ENCODE data around the gene PRX. TPM values are rescaled to one million over a fixed set of nuclear protein-coding genes. Genes with fewer than 3 reads are reported as not detected.
A peak's percentile ranks its signal among the peaks of the same experiment; 100 is the strongest.

PRX gene
- total and polyA plus RNA-seq, 3 experiments from 2014 or later = 0.29 to 1.6 (median 1.4) TPM

GRCh38 chr19:40418040-40418439 lies 4.9 kb upstream of the PRX start:
- H3K36me3 ChIP-seq (ENCODE audit: insufficient read depth, low read length) = no peaks in the 10 kb centered on the region
- H3K9me3 Mint-ChIP-seq = no peaks in the 10 kb centered on the region
- H3K27ac Mint-ChIP-seq = peak overlapping the region in 3 of 8 donors; percentile 44 to 88 (median 83)
- peak overlapping the region; percentile 70 for H3K27ac ChIP-seq (ENCODE audit: low read depth, low read length)
- H3K9me3 ChIP-seq (ENCODE audit: low read length) = no peaks in the 10 kb centered on the region
- H3K4me1 ChIP-seq (ENCODE audit: insufficient read depth, low read length) = peaks cover 13% of the 10 kb centered on the region
- no peak overlapping the region for H3K4me3 Mint-ChIP-seq
- no peaks in the 10 kb centered on the region for H3K27me3 ChIP-seq (ENCODE audit: insufficient read depth, low read length, poor library complexity, severe bottlenecking)
- no peak for DNase-seq
- POLR2A ChIA-PET = no interaction called here
- H3K27me3 Mint-ChIP-seq = peaks cover 0 to 1% of the 10 kb centered on the region in 2 donors
- H3K36me3 Mint-ChIP-seq = peaks cover 0 to 12% (median 0%) of the 10 kb centered on the region in 3 donors
- peaks cover 20 to 27% (median 24%) of the 10 kb centered on the region in 3 donors for H3K4me1 Mint-ChIP-seq
- no peak overlapping the region for H3K4me3 ChIP-seq (ENCODE audit: low read length)
- CTCF ChIA-PET = no interaction called here

- Histone ChIP-seq H3K9me3 (ENCODE audit: low read length) (no peaks in the 10 kb centered on the region), H3K27ac (ENCODE audit: low read depth, low read length) (peak overlapping the region; percentile 70), H3K4me3 (ENCODE audit: low read length) (no peak overlapping the region), H3K36me3 (ENCODE audit: insufficient read depth, low read length) (no peaks in the 10 kb centered on the region), H3K4me1 (ENCODE audit: insufficient read depth, low read length) (peaks cover 12% of the 10 kb centered on the region), H3K27me3 (ENCODE audit: insufficient read depth, low read length, poor library complexity, severe bottlenecking) (no peaks in the 10 kb centered on the region)
- Mint-ChIP-seq H3K27ac (peak overlapping the region in 4 of 8 donors; percentile 18 to 88 (median 74)), H3K27me3 (peaks cover 0 to 1% of the 10 kb centered on the region in 2 donors), H3K36me3 (peaks cover 0 to 8% (median 0%) of the 10 kb centered on the region in 3 donors), H3K4me3 (peak overlapping the region in 1 of 7 donors; percentile 5), H3K4me1 (peaks cover 20 to 27% (median 24%) of the 10 kb centered on the region in 3 donors), H3K9me3 (no peaks in the 10 kb centered on the region)
- DNase-seq = no peak
- ChIA-PET POLR2A (no interaction called here), CTCF (no interaction called here)
Measured at GRCh38 chr19:40417643-40417981, 4.4 kb upstream of the PRX start.

- peaks cover 0 to 3% of the 10 kb centered on the region in 2 donors for H3K27me3 Mint-ChIP-seq
- POLR2A ChIA-PET = no interaction called here
- no peaks in the 10 kb centered on the region for H3K36me3 ChIP-seq (ENCODE audit: insufficient read depth, low read length)
- peaks cover 0 to 4% (median 0%) of the 10 kb centered on the region in 3 donors for H3K36me3 Mint-ChIP-seq
- peak overlapping the region; percentile 70 for H3K27ac ChIP-seq (ENCODE audit: low read depth, low read length)
- H3K9me3 Mint-ChIP-seq = no peaks in the 10 kb centered on the region
- no peaks in the 10 kb centered on the region for H3K27me3 ChIP-seq (ENCODE audit: insufficient read depth, low read length, poor library complexity, severe bottlenecking)
- DNase-seq = peak in 1 of 5 donors; percentile 24
- peaks cover 16 to 22% (median 19%) of the 10 kb centered on the region in 3 donors for H3K4me1 Mint-ChIP-seq
- H3K4me1 ChIP-seq (ENCODE audit: insufficient read depth, low read length) = peaks cover 8% of the 10 kb centered on the region
- H3K27ac Mint-ChIP-seq = peak overlapping the region in 3 of 8 donors; percentile 64 to 88 (median 83)
- no peak overlapping the region for H3K4me3 ChIP-seq (ENCODE audit: low read length)
- H3K9me3 ChIP-seq (ENCODE audit: low read length) = no peaks in the 10 kb centered on the region
- peak overlapping the region in 4 of 7 donors; percentile 2 to 58 (median 27) for H3K4me3 Mint-ChIP-seq
- CTCF ChIA-PET = interaction anchor here (1.0 kb wide), 1 partner anchor 26 kb away, joined by 3 read pairs; no protein-coding TSS in a partner anchor
Measured at GRCh38 chr19:40416918-40417642, 3.9 kb upstream of the PRX start.

- Histone ChIP-seq H3K4me1 (ENCODE audit: insufficient read depth, low read length) (no peaks in the 10 kb centered on the region), H3K9me3 (ENCODE audit: low read length) (no peaks in the 10 kb centered on the region), H3K27me3 (ENCODE audit: insufficient read depth, low read length, poor library complexity, severe bottlenecking) (no peaks in the 10 kb centered on the region), H3K4me3 (ENCODE audit: low read length) (no peak overlapping the region), H3K36me3 (ENCODE audit: insufficient read depth, low read length) (no peaks in the 10 kb centered on the region), H3K27ac (ENCODE audit: low read depth, low read length) (no peak overlapping the region)
- CTCF ChIA-PET = interaction anchor here (1.0 kb wide), 2 partner anchors 10 to 28 kb away, joined by 3 to 4 read pairs; partner anchors contain the start of gene SERTAD1
- H3K9me3 Mint-ChIP-seq = no peaks in the 10 kb centered on the region
- POLR2A ChIA-PET = no interaction called here
- peaks cover 11 to 16% (median 13%) of the 10 kb centered on the region in 3 donors for H3K4me1 Mint-ChIP-seq
- H3K27me3 Mint-ChIP-seq = peaks cover 0 to 3% of the 10 kb centered on the region in 2 donors
- H3K36me3 Mint-ChIP-seq = no peaks in the 10 kb centered on the region
- DNase-seq = no peak
- peak overlapping the region in 3 of 8 donors; percentile 29 to 72 (median 60) for H3K27ac Mint-ChIP-seq
- peak overlapping the region in 1 of 7 donors; percentile 56 for H3K4me3 Mint-ChIP-seq
Measured at GRCh38 chr19:40415768-40416167, 2.6 kb upstream of the PRX start.

- H3K4me1 ChIP-seq (ENCODE audit: insufficient read depth, low read length) = no peaks in the 10 kb centered on the region
- H3K27ac ChIP-seq (ENCODE audit: low read depth, low read length) = no peak overlapping the region
- H3K36me3 ChIP-seq (ENCODE audit: insufficient read depth, low read length) = no peaks in the 10 kb centered on the region
- H3K36me3 Mint-ChIP-seq = no peaks in the 10 kb centered on the region
- CTCF ChIA-PET = interaction anchor here (1.0 kb wide), 1 partner anchor 11 kb away, joined by 4 read pairs; the partner anchor contains the start of gene SERTAD1
- H3K4me3 Mint-ChIP-seq = no peak overlapping the region
- peaks cover 0 to 3% of the 10 kb centered on the region in 2 donors for H3K27me3 Mint-ChIP-seq
- no peaks in the 10 kb centered on the region for H3K9me3 ChIP-seq (ENCODE audit: low read length)
- H3K9me3 Mint-ChIP-seq = no peaks in the 10 kb centered on the region
- POLR2A ChIA-PET = interaction anchor here (0.9 kb wide), 1 partner anchor 27 kb away, joined by 3 read pairs; no protein-coding TSS in a partner anchor
- H3K27me3 ChIP-seq (ENCODE audit: insufficient read depth, low read length, poor library complexity, severe bottlenecking) = no peaks in the 10 kb centered on the region
- no peak overlapping the region for H3K4me3 ChIP-seq (ENCODE audit: low read length)
- peaks cover 9 to 12% (median 10%) of the 10 kb centered on the region in 3 donors for H3K4me1 Mint-ChIP-seq
- peak overlapping the region in 2 of 8 donors; percentile 72 to 82 for H3K27ac Mint-ChIP-seq
- DNase-seq = no peak
Measured at GRCh38 chr19:40414542-40415535, 1.7 kb upstream of the PRX start.

- Histone ChIP-seq H3K4me3 (ENCODE audit: low read length) (no peak overlapping the region), H3K36me3 (ENCODE audit: insufficient read depth, low read length) (no peaks in the 10 kb centered on the region), H3K9me3 (ENCODE audit: low read length) (no peaks in the 10 kb centered on the region), H3K27ac (ENCODE audit: low read depth, low read length) (no peak overlapping the region), H3K4me1 (ENCODE audit: insufficient read depth, low read length) (no peaks in the 10 kb centered on the region), H3K27me3 (ENCODE audit: insufficient read depth, low read length, poor library complexity, severe bottlenecking) (no peaks in the 10 kb centered on the region)
- Mint-ChIP-seq H3K9me3 (no peaks in the 10 kb centered on the region), H3K4me1 (peaks cover 7 to 11% (median 9%) of the 10 kb centered on the region in 3 donors), H3K4me3 (no peak overlapping the region), H3K27ac (no peak overlapping the region), H3K36me3 (no peaks in the 10 kb centered on the region), H3K27me3 (peaks cover 0 to 2% of the 10 kb centered on the region in 2 donors)
- ChIA-PET POLR2A (interaction anchor here (0.5 kb wide), 1 partner anchor 412 kb away, joined by 4 read pairs; no protein-coding TSS in a partner anchor), CTCF (interaction anchor here (1.0 to 1.3 kb wide), 4 partner anchors 8 to 53 kb away, joined by 3 to 5 read pairs (median 3); partner anchors contain the start of gene BLVRB)
- DNase-seq = no peak
Measured at GRCh38 chr19:40412866-40413265, 312 bp downstream of the PRX start.

GRCh38 chr19:40411958-40412499 lies 1.1 kb downstream of the PRX start:
- CTCF ChIA-PET = interaction anchor here (1.0 to 1.3 kb wide), 4 partner anchors 9 to 54 kb away, joined by 3 to 5 read pairs (median 3); partner anchors contain the start of gene BLVRB
- H3K9me3 Mint-ChIP-seq = no peaks in the 10 kb centered on the region
- H3K36me3 ChIP-seq (ENCODE audit: insufficient read depth, low read length) = no peaks in the 10 kb centered on the region
- H3K4me1 ChIP-seq (ENCODE audit: insufficient read depth, low read length) = no peaks in the 10 kb centered on the region
- no peak overlapping the region for H3K27ac Mint-ChIP-seq
- no peak for DNase-seq
- H3K4me3 ChIP-seq (ENCODE audit: low read length) = no peak overlapping the region
- peaks cover 5 to 10% (median 7%) of the 10 kb centered on the region in 3 donors for H3K4me1 Mint-ChIP-seq
- no peak overlapping the region for H3K27ac ChIP-seq (ENCODE audit: low read depth, low read length)
- H3K4me3 Mint-ChIP-seq = no peak overlapping the region
- no peaks in the 10 kb centered on the region for H3K9me3 ChIP-seq (ENCODE audit: low read length)
- POLR2A ChIA-PET = no interaction called here
- no peaks in the 10 kb centered on the region for H3K36me3 Mint-ChIP-seq
- H3K27me3 Mint-ChIP-seq = peaks cover 0 to 2% of the 10 kb centered on the region in 2 donors
- H3K27me3 ChIP-seq (ENCODE audit: insufficient read depth, low read length, poor library complexity, severe bottlenecking) = no peaks in the 10 kb centered on the region

All from CD8-positive, alpha-beta memory T cell (primary cell).